Pancreas (tissue), 10 donors: Measurements from ENCODE around the gene BAHD1. TPM values are rescaled to one million over a fixed set of nuclear protein-coding genes. Genes with fewer than 3 reads are reported as not detected.

Experiments
- ATAC-seq, 4 donors: fragments of 200-7000 bp; cut with Tn5 transposase; one replicate each; pipeline versions ENCODE4 v1.8.0 to v1.9.1; 2020; ENCODE audit warnings: mild to moderate bottlenecking in 4 of 4, moderate library complexity in 4 of 4
- DNase-seq, 6 donors: peaks; one replicate each; pipeline ENCODE4 v3.0.0-alpha.2; 2020
- FAIRE-seq: peaks from 2 replicates; lab custom pipeline; 2012; peaks lifted over from hg19 to GRCh38; lab: Jason Lieb, UNC
- H3K27ac ChIP-seq, 4 donors: fragments of 200-600 bp; sonication (generic); 1 replicate in 3 of 4; 2 replicates in 1 of 4; pipeline versions ENCODE4 v1.5.0 to v1.8.0; 2020
- H3K27me3 ChIP-seq, 4 donors: fragments of 200-600 bp; one replicate each; pipeline ENCODE4 v1.8.0; 2021
- H3K36me3 ChIP-seq, 3 donors: fragments of 200-600 bp; sonication (generic) in 1 of 3; one replicate each; pipeline versions ENCODE4 v1.5.0 to v1.8.0; 2020 to 2021
- H3K4me1 ChIP-seq, 3 donors: fragments of 200-600 bp; one replicate each; pipeline ENCODE4 v1.8.0; 2021
- H3K4me3 ChIP-seq, 4 donors: fragments of 200-600 bp; sonication (generic) in 2 of 4; one replicate each; pipeline versions ENCODE4 v1.5.0 to v1.8.0; 2020 to 2021
- H3K9me3 ChIP-seq, 4 donors: fragments of 200-600 bp; one replicate each; pipeline ENCODE4 v1.8.0; 2021
- WGBS, 2 donors: extraction: QIAGEN DNeasy Blood & Tissue Kit; methylation state at CpG; one replicate each; pipeline ENCODE4 v1.1.7; 2013; 5-methylcytosine and 5-hydroxymethylcytosine counted together
- intact Hi-C, 3 donors: fragments of 100-400 bp; cut with DNase I; formaldehyde crosslinking; loops; one replicate each; pipeline versions ENCODE4 v1.11.1 to v1.14.2; 2022
- polyA plus RNA-seq, 2 donors: library from polyadenylated mRNA; stranded (reverse); fragments of 200-250 nt; gene quantifications; one replicate each; pipeline ENCODE4 v1.2.3, GENCODE V29; 2013
- total RNA-seq, 6 donors: library from RNA; stranded (reverse); fragmentation: NEBNext Ultra II Directional in 4 of 6; extraction: Animal tissue kit (Norgen Biotek cat#: 25700) in 4 of 6; gene quantifications; one replicate each; pipeline versions ENCODE4 v1.2.1 to v1.2.4, GENCODE V29; 2021 to 2023
- TF ChIP-seq, protein P1 (sequence below), 4 donors: fragments of 200-600 bp; sonication (generic) in 3 of 4; IDR thresholded peaks; one replicate each; pipeline versions ENCODE4 v1.5.0 to v1.8.0; 2021; ENCODE audit warnings: antibody characterized with exemption in 4 of 4
- donor health status: healthy with polysubstance abuse.
- donor health status: DM: no; HTN: no; CAD: no; lungs with moderate emphysema.
- donor health status: DM: no; HTN: no; CAD: no.
- donor health status: control.
- donor health status: control.
- donor health status: Bipolar disorder and iron deficiency.
- donor health status: DM: yes; HTN: yes; CAD: no.
- donor health status: DM: no; HTN: no; CAD: no.
- donor health status: DM: no; HTN: no; CAD: no.
- donor health status: DM: yes; HTN: yes; CAD: no.

The BAHD1 gene
- total and polyA plus RNA-seq, 8 donors = 8.0 to 16.3 (median 10.7) TPM

GRCh38 chr15:40459391-40460015, 18.8 kb downstream of the BAHD1 start:
- ATAC-seq = no peak
- H3K36me3 ChIP-seq = peaks cover 0 to 20% (median 8%) of the 10 kb centered on the region in 3 donors
- H3K27ac ChIP-seq = no peak overlapping the region
- 95% methylated on average over 19 of the region's 19 CpGs for WGBS, 2 donors
- intact Hi-C loops = no loop called here
- no peak overlapping the region for H3K4me3 ChIP-seq
- TF ChIP-seq, protein P1, sequence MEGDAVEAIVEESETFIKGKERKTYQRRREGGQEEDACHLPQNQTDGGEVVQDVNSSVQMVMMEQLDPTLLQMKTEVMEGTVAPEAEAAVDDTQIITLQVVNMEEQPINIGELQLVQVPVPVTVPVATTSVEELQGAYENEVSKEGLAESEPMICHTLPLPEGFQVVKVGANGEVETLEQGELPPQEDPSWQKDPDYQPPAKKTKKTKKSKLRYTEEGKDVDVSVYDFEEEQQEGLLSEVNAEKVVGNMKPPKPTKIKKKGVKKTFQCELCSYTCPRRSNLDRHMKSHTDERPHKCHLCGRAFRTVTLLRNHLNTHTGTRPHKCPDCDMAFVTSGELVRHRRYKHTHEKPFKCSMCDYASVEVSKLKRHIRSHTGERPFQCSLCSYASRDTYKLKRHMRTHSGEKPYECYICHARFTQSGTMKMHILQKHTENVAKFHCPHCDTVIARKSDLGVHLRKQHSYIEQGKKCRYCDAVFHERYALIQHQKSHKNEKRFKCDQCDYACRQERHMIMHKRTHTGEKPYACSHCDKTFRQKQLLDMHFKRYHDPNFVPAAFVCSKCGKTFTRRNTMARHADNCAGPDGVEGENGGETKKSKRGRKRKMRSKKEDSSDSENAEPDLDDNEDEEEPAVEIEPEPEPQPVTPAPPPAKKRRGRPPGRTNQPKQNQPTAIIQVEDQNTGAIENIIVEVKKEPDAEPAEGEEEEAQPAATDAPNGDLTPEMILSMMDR (IDR thresholded peaks at IDR 0.05) = no peak
- no peak for FAIRE-seq
- peak in 1 of 6 donors; percentile 44 for DNase-seq
- no peaks in the 10 kb centered on the region for H3K27me3 ChIP-seq
- no peaks in the 10 kb centered on the region for H3K9me3 ChIP-seq
- peaks cover 9 to 24% (median 20%) of the 10 kb centered on the region in 3 donors for H3K4me1 ChIP-seq

DNA sequence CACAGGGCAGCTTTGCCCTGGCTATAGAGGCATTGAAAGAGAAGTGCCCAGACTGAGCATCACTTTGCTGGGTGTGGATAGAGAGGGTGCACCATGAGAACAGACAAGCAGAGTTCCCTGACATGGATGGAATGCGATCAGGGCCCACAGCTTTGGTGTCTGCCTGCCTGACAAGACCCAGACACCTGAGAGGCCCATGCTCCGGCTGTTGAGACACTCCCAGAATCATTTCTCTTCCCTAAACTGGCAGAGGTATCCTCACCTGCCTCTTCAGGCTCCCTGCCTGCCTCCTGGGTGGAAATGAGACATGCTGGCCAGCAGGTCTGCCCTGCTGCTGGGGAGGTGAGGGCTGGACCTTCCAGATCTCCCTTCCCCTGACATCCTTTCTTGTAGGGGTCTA, 19.7 kb downstream of the BAHD1 start:
- DNase-seq = peak in 1 of 6 donors; percentile 37
- TF ChIP-seq, protein P1 (IDR thresholded peaks at IDR 0.05) = no peak
- intact Hi-C loops = no loop called here
- WGBS, 2 donors = 93 to 100% methylated on average over 2 of the region's 2 CpGs
- H3K27ac ChIP-seq = no peak overlapping the region
- no peak for ATAC-seq
- peaks cover 9 to 16% (median 15%) of the 10 kb centered on the region in 3 donors for H3K4me1 ChIP-seq
- no peak for FAIRE-seq
- no peaks in the 10 kb centered on the region for H3K27me3 ChIP-seq
- H3K9me3 ChIP-seq = no peaks in the 10 kb centered on the region
- no peak overlapping the region for H3K4me3 ChIP-seq
- H3K36me3 ChIP-seq = peaks cover 0 to 23% (median 8%) of the 10 kb centered on the region in 3 donors

DNA sequence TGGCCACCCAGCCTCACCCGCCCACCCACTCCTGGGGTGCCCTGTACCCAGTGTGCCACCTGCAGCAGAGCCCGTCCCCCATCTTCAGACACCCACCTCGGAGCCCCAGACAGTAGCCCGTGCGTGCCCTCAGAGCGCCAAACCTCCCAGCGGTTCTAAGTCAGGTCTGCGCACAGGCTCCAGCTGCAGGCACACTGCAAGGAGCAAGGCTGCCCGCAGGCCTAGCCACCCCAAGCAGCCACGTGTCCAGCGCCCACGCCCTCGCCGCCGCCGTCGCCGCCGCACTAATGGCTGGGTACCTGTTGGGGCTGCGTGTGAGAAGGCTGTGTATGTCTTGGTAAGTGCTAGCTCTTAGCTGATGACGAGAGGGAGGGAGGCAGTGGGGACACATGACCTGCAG, 21.2 kb downstream of the BAHD1 start:
- ATAC-seq (no peak), FAIRE-seq (no peak), DNase-seq (peak in 1 of 6 donors; percentile 50)
- intact Hi-C loops = no loop called here
- peaks cover under 1% of the 10 kb centered on the region in 3 donors for H3K4me1 ChIP-seq
- H3K36me3 ChIP-seq = peaks cover 0 to 34% (median 8%) of the 10 kb centered on the region in 3 donors
- no peak overlapping the region for H3K4me3 ChIP-seq
- no peaks in the 10 kb centered on the region for H3K27me3 ChIP-seq
- TF ChIP-seq, protein P1 (IDR thresholded peaks at IDR 0.05) = no peak
- 94 to 95% methylated on average over 21 of the region's 21 CpGs for WGBS, 2 donors
- H3K27ac ChIP-seq = no peak overlapping the region
- H3K9me3 ChIP-seq = no peaks in the 10 kb centered on the region

DNA sequence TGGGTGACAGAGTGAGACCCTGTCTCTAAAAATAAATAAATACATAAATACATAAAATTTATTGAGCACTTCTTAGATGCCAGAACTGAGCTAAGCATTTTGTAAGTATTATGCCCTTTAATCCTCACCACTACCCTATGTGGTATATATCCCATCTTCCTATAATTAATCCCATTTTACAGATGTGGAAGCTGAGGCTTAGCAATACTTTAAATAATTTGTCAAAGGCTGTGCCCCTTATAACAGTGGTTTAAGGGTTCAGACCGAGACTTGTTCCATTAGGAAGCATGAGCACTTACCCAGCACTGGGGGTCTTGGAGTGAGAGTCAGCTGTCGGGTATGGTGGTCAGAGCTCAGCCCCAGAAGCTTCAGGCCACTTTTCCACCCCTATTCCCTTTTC, 22.5 kb downstream of the BAHD1 start:
- H3K27ac ChIP-seq = no peak overlapping the region
- H3K9me3 ChIP-seq = no peaks in the 10 kb centered on the region
- no peak overlapping the region for H3K4me3 ChIP-seq
- TF ChIP-seq, protein P1 (IDR thresholded peaks at IDR 0.05) = no peak
- DNase-seq (no peak), ATAC-seq (no peak), FAIRE-seq (no peak)
- WGBS, 2 donors = 93 to 96% methylated on average over 2 of the region's 2 CpGs
- intact Hi-C loops = no loop called here
- H3K4me1 ChIP-seq = no peaks in the 10 kb centered on the region
- H3K36me3 ChIP-seq = peaks cover 0 to 34% (median 8%) of the 10 kb centered on the region in 3 donors
- H3K27me3 ChIP-seq = no peaks in the 10 kb centered on the region

- DNase-seq (peak in 1 of 6 donors; percentile 24), FAIRE-seq (no peak), ATAC-seq (no peak)
- H3K4me3 ChIP-seq = no peak overlapping the region
- H3K36me3 ChIP-seq = peaks cover 0 to 29% (median 8%) of the 10 kb centered on the region in 3 donors
- H3K4me1 ChIP-seq = no peaks in the 10 kb centered on the region
- 84 to 87% methylated on average over 14 of the region's 14 CpGs for WGBS, 2 donors
- TF ChIP-seq, protein P1 (IDR thresholded peaks at IDR 0.05) = no peak
- intact Hi-C loops = no loop called here
- no peaks in the 10 kb centered on the region for H3K27me3 ChIP-seq
- H3K27ac ChIP-seq = no peak overlapping the region
- no peaks in the 10 kb centered on the region for H3K9me3 ChIP-seq
Measured at GRCh38 chr15:40463886-40464545, 23.3 kb downstream of the BAHD1 start.
